Skeletal muscle tissue (tissue), 4 donors: ENCODE measurements around the gene SNURF. TPM values are rescaled to one million over a fixed set of nuclear protein-coding genes. Genes with fewer than 3 reads are reported as not detected.
"Not testable (repeated sequence)": the region's sequence is repeated elsewhere in the genome, so short reads cannot be mapped to it uniquely, and the experiment has no call there.

Experiments used
- H3K27ac ChIP-seq: one replicate; pipeline ENCODE4 v1.7.0; 2013; ENCODE audit warnings: mild to moderate bottlenecking, low read depth, low read length, inconsistent platforms
- H3K27me3 ChIP-seq, 3 donors: one replicate each; pipeline ENCODE4 v1.7.0; 2013; ENCODE audit warnings: low read length in 3 of 3; ENCODE audit not compliant: control insufficient read depth in 3 of 3, insufficient read depth in 3 of 3
- H3K36me3 ChIP-seq, 3 donors: one replicate each; pipeline ENCODE4 v1.7.0; 2013; ENCODE audit warnings: low read length in 3 of 3; ENCODE audit not compliant: control insufficient read depth in 3 of 3, insufficient read depth in 3 of 3
- H3K4me1 ChIP-seq, 3 donors: one replicate each; pipeline ENCODE4 v1.7.0; 2013; ENCODE audit warnings: low read length in 3 of 3, mild to moderate bottlenecking in 3 of 3; ENCODE audit not compliant: control insufficient read depth in 3 of 3, insufficient read depth in 3 of 3
- H3K4me3 ChIP-seq, 3 donors: one replicate each; pipeline ENCODE4 v1.7.0; 2013; ENCODE audit warnings: low read length in 3 of 3
- H3K9ac ChIP-seq, 3 donors: one replicate each; pipeline ENCODE4 v1.7.0; 2013; ENCODE audit warnings: low read length in 3 of 3, mild to moderate bottlenecking in 3 of 3, moderate library complexity in 2 of 3, low read depth in 1 of 3
- H3K9me3 ChIP-seq, 3 donors: one replicate each; pipeline ENCODE4 v1.7.0; 2013; ENCODE audit warnings: low read length in 3 of 3; ENCODE audit not compliant: control insufficient read depth in 3 of 3
- total RNA-seq: library from RNA; depleted of rRNA; stranded (reverse); fragments of >200 nt; gene quantifications from one replicate; pipeline ENCODE4 v1.2.3, GENCODE V29; 2014
- donor health status: Osteomylitis.

The SNURF gene
- total RNA-seq, 1 donor from 2014 or later = 36.0 TPM

DNA sequence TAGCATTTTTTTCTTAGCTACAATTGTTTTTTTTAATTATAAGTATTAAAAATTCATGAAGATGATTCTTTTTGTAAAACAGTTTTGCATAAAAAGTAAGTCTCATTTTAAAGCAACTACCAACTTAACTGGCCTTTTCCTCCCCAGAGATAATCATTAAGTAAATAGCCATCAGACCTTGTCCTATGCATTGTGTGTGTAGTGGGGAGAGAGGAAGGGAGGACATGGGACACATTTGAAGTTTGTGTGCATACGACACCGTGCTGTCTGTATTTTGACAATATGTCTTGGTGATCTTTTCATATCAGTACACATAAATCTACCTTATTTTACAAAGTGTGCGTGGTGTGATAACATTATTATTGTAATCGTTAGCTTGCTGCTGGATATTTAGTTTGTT lies 8.1 kb downstream of the SNURF start:
- H3K27ac ChIP-seq = no peak overlapping the region
- no peak overlapping the region for H3K4me3 ChIP-seq
- H3K4me1 ChIP-seq = peaks cover 0 to 7% (median 4%) of the 10 kb centered on the region in 3 donors
- peaks cover 0 to 2% (median 0%) of the 10 kb centered on the region in 3 donors for H3K9me3 ChIP-seq
- no peaks in the 10 kb centered on the region for H3K27me3 ChIP-seq
- H3K36me3 ChIP-seq = peaks cover 0 to 24% (median 23%) of the 10 kb centered on the region in 3 donors
- no peak overlapping the region for H3K9ac ChIP-seq

DNA sequence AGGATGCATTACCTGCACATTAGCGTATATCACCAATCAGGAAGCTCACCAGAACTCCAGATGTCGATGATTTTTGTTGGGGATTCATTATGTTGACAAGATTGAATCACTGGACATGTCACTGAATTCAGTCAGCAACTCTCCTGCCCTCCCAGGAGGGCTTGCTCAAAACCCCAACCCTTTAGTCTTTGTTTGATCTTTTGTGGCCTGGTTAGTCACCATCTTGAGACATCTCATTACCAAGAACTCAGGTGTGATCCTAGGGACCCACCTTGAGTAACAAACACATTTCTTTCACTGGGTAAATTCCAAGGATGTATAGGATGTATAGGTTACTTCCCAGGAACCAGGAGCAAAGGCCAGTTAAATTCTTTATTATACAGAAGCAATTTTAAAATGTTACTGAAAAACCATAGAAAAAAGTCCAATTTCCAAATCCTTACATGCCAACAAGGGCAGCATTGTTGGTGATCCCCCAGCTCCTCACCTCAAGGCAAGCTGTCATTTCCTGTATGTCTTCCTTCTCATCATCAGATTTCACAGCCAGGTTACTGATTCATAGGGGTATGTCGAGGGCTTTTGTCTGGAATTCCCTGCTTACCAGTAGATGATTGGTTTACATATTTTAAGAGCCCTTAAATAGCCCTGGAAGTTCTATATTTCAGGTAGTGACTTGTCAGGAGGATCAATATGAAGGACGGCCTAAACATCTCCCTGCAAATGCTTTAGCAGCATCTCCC lies 11.7 kb downstream of the SNURF start:
- Histone ChIP-seq H3K9me3 (peaks cover 0 to 2% (median 0%) of the 10 kb centered on the region in 3 donors), H3K27ac (no peak overlapping the region), H3K9ac (no peak overlapping the region), H3K36me3 (peaks cover 0 to 36% (median 28%) of the 10 kb centered on the region in 3 donors), H3K27me3 (no peaks in the 10 kb centered on the region), H3K4me1 (no peaks in the 10 kb centered on the region), H3K4me3 (no peak overlapping the region)

DNA sequence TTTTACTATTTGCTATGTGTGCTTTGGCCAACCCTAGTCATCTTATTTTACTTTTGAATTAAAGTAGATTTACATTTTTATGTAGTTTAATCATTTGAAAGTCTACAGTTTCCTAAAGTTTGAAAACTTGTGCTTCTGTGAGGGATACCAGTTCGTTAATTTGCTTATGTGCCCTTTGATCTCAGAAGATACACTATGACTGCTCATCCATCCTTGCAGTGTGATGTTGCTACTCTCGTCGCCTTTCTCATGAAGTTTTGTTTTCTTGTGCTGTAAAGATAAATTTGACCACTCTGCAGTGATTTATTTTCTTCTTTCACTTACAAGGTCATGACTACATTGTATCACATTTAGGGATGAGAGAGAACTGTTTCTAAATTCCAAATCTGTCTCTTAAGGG lies 16.3 kb downstream of the SNURF start:
- H3K27me3 ChIP-seq = no peaks in the 10 kb centered on the region
- no peaks in the 10 kb centered on the region for H3K9me3 ChIP-seq
- no peak overlapping the region for H3K9ac ChIP-seq
- H3K27ac ChIP-seq = no peak overlapping the region
- H3K4me3 ChIP-seq = no peak overlapping the region
- no peaks in the 10 kb centered on the region for H3K4me1 ChIP-seq
- H3K36me3 ChIP-seq = peaks cover 2 to 39% (median 32%) of the 10 kb centered on the region in 3 donors

DNA sequence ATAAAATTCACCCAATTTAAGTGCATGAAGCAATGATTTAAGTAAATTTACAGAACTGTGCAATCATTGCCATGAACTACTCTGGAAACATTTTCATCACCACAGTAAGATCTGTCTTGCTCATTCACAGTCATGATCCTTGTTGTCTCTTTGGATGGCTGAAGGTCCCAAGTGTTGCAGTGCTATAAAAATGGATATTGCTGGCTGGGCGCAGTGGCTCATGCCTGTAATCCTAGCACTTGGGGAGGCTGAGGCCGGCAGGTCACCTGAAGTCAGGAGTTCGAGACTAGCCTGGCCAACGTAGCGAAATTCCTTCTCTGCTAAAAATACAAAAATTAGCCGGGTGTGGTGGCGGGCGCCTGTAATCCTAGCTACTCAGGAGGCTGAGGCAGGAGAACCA lies 17.0 kb downstream of the SNURF start:
- Histone ChIP-seq H3K36me3 (peaks cover 5 to 38% (median 29%) of the 10 kb centered on the region in 3 donors), H3K4me1 (no peaks in the 10 kb centered on the region), H3K27me3 (no peaks in the 10 kb centered on the region), H3K9me3 (no peaks in the 10 kb centered on the region), H3K4me3 (no peak overlapping the region), H3K9ac (no peak overlapping the region), H3K27ac (no peak overlapping the region)

DNA sequence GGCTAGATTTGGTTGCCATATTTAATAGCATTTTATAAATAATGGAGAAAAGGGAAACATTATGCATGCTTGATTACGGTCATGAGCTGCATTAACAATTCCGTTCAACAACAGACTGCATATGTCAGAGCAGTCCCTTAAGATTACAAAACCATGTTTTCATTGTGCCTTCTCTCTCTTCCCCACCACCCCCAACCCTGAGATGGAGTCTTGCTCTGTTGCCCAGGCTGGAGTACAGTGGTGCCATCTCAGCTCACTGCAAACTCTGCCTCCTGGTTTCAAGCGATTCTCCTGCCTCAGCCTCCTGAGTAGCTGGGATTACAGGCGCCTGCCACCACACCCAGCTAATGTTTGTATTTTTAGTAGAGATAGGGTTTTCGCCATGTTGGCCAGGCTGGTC lies 17.9 kb downstream of the SNURF start:
- H3K4me3 ChIP-seq, H3K27ac ChIP-seq, H3K9ac ChIP-seq, H3K9me3 ChIP-seq, H3K4me1 ChIP-seq, H3K27me3 ChIP-seq: not testable (repeated sequence)
- H3K36me3 ChIP-seq = peaks cover 11 to 43% (median 27%) of the 10 kb centered on the region in 3 donors

DNA sequence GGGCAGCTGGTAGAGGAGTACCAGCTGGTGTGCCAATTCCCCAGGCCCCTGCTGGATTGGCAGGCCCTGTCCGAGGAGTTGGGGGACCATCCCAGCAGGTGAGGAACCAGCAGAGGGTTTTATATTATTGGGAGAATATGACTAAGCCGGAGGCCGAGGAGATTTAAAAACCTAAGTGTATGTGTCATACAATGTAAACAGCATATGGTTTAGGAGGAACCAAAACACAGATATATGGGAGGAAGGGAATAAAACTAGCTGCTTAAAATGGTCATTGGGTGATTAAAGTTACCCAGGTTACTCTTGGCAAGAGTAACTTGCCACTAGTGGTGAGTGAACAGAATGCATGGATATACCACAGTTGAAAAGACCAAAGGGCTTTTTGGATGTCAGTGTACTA lies 22.1 kb downstream of the SNURF start:
- Histone ChIP-seq H3K27ac (no peak overlapping the region), H3K9me3 (no peaks in the 10 kb centered on the region), H3K9ac (no peak overlapping the region), H3K27me3 (no peaks in the 10 kb centered on the region), H3K4me3 (no peak overlapping the region), H3K4me1 (no peaks in the 10 kb centered on the region), H3K36me3 (peaks cover 30 to 63% (median 41%) of the 10 kb centered on the region in 3 donors)

DNA sequence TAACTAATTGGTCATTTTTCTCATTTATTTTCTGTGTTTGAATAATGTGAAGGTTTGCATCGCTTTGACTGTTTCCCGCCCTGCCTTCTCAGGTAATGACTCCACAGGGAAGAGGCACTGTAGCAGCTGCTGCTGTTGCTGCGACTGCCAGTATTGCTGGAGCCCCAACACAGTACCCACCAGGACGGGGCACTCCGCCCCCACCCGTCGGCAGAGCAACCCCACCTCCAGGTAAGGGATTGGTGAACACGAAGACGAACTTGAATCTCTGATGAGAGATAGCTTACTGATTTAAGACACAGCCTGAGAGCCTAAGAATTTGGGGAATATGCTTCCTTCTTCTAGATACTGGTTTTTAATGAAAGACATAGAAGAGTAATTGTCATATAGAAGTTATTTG lies 22.9 kb downstream of the SNURF start:
- H3K36me3 ChIP-seq = peaks cover 30 to 70% (median 48%) of the 10 kb centered on the region in 3 donors
- no peaks in the 10 kb centered on the region for H3K9me3 ChIP-seq
- no peaks in the 10 kb centered on the region for H3K27me3 ChIP-seq
- no peak overlapping the region for H3K4me3 ChIP-seq
- no peaks in the 10 kb centered on the region for H3K4me1 ChIP-seq
- no peak overlapping the region for H3K9ac ChIP-seq
- no peak overlapping the region for H3K27ac ChIP-seq

DNA sequence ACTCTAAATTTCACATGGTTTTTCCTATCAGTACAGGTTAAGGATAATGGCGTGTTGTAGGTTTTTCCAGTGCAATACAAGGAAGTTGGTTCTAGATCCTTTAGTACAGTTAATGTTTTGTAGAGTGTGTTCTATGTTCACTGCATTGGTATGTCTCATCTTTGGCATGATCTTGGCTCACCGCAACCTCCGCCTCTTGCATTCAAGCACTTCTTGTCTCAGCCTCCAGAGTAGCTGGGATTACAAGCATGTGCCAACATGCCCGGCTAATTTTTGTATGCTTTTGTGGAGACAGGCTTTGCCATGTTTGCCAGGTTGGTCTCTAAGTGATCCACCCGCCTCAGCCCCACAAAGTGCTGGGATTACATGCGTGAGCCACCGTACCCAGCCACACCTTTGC lies 30.4 kb downstream of the SNURF start:
- H3K27me3 ChIP-seq = no peaks in the 10 kb centered on the region
- H3K9me3 ChIP-seq = no peaks in the 10 kb centered on the region
- H3K27ac ChIP-seq = no peak overlapping the region
- no peak overlapping the region for H3K9ac ChIP-seq
- peaks cover 9 to 30% (median 27%) of the 10 kb centered on the region in 3 donors for H3K36me3 ChIP-seq
- H3K4me1 ChIP-seq = no peaks in the 10 kb centered on the region
- H3K4me3 ChIP-seq = no peak overlapping the region

DNA sequence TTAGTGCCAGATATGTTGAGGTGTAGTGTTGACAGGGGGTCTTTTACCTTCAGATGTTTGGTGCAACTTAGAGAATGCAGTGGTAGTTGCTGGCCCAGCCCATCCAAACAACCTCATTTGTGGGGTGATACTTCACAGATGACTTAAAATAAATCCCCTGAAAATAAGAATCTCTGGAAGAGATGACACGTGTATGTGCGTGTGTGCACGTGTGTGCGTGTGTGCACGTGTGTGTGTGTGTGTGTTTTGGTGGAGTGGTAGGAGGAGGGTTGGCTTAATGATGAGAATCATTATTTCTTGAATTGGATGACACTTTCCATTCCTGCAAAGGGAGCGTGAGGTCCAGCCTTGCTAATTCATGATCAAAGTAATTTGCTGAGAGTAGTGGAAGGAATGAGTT lies 31.9 kb downstream of the SNURF start:
- no peak overlapping the region for H3K27ac ChIP-seq
- H3K4me3 ChIP-seq = no peak overlapping the region
- no peak overlapping the region for H3K9ac ChIP-seq
- peaks cover 2 to 27% (median 24%) of the 10 kb centered on the region in 3 donors for H3K36me3 ChIP-seq
- no peaks in the 10 kb centered on the region for H3K27me3 ChIP-seq
- H3K9me3 ChIP-seq = no peaks in the 10 kb centered on the region
- no peaks in the 10 kb centered on the region for H3K4me1 ChIP-seq
